ENCODE data around the gene SMYD3. TPM values are rescaled to one million over a fixed set of nuclear protein-coding genes. Genes with fewer than 3 reads are reported as not detected.

Gene SMYD3
- total RNA-seq, 1 experiment from 2014 or later, result 25.5 TPM

DNA sequence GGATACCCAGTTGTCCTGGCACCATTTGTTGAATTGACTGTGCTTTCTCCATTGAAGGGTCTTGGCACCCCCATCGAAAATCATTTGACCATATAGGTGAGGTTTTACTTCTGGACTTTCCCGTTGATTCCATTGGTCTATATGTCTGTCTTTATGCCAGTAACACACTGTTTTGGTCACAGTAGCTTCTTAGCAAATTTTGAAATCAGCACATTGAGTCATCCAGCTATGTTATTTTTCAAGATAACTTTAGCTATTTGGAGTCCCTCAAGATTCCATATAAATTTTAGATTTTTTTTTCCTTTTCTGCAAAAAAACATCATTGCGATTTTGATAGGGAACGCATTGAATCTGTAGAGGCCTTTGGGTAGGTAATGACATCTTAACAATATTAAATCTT, 235.6 kb downstream of the SMYD3 start:
- WGBS (ENCODE audit: extremely low coverage, insufficient read length, low lambda C conversion rate), result no CpG with 5 or more reads among the region's 4 CpGs
- no peaks in the 10 kb centered on the region for H3K79me1 ChIP-seq (ENCODE audit: insufficient read depth, low read depth, low read length, poor library complexity, severe bottlenecking)
- no peak overlapping the region for H4K8ac ChIP-seq (replicated peaks; ENCODE audit: insufficient read length, low read depth, low read length)
- Mint-ChIP-seq H3K4me1 (peaks cover 10 to 12% of the 10 kb centered on the region in 2 experiments), H3K9me3 (no peaks in the 10 kb centered on the region), H3K4me3 (no peak overlapping the region), H3K36me3 (ENCODE audit: insufficient read depth in 1 of 3, low read depth in 3 of 3) (no peaks in the 10 kb centered on the region), H3K27ac (no peak overlapping the region), H3K27me3 (ENCODE audit: low read depth) (no peaks in the 10 kb centered on the region)
- no peak overlapping the region for H3K4ac ChIP-seq (ENCODE audit: low read depth, low read length)
- no peaks in the 10 kb centered on the region for H3K23me2 ChIP-seq (ENCODE audit: insufficient read length, low read depth, low read length, poor library complexity, severe bottlenecking)
- TF ChIP-seq, protein P1, sequence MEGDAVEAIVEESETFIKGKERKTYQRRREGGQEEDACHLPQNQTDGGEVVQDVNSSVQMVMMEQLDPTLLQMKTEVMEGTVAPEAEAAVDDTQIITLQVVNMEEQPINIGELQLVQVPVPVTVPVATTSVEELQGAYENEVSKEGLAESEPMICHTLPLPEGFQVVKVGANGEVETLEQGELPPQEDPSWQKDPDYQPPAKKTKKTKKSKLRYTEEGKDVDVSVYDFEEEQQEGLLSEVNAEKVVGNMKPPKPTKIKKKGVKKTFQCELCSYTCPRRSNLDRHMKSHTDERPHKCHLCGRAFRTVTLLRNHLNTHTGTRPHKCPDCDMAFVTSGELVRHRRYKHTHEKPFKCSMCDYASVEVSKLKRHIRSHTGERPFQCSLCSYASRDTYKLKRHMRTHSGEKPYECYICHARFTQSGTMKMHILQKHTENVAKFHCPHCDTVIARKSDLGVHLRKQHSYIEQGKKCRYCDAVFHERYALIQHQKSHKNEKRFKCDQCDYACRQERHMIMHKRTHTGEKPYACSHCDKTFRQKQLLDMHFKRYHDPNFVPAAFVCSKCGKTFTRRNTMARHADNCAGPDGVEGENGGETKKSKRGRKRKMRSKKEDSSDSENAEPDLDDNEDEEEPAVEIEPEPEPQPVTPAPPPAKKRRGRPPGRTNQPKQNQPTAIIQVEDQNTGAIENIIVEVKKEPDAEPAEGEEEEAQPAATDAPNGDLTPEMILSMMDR (conservative IDR thresholded peaks at IDR 0.05), result no peak
- H2BK20ac ChIP-seq (ENCODE audit: low read depth, low read length, poor library complexity, severe bottlenecking), result no peak overlapping the region
- H3K27me3 ChIP-seq (ENCODE audit: insufficient read depth, low read length), result no peaks in the 10 kb centered on the region
- H3K23ac ChIP-seq (ENCODE audit: insufficient read length, low read depth, low read length), result no peak overlapping the region
- no peak overlapping the region for H3K4me2 ChIP-seq (ENCODE audit: insufficient read depth, insufficient read length, low read length)
- no peak overlapping the region for H2BK12ac ChIP-seq (ENCODE audit: insufficient read length, low read depth, low read length)
- no peak overlapping the region for H3T11ph ChIP-seq (ENCODE audit: low read length)
- no peaks in the 10 kb centered on the region for H4K20me1 ChIP-seq (ENCODE audit: control insufficient read depth, insufficient read depth, insufficient read length)
- H3K79me2 ChIP-seq (ENCODE audit: insufficient read depth, low read length), result no peaks in the 10 kb centered on the region; the same call in 1 of the 2 replicates
- H3K4me1 ChIP-seq (ENCODE audit: insufficient read depth, low read length), result no peaks in the 10 kb centered on the region; the same call in 1 of the 2 replicates
- H2AK5ac ChIP-seq (ENCODE audit: insufficient read length, low read length), result no peak overlapping the region
- H2BK120ac ChIP-seq (ENCODE audit: low read depth, low read length, poor library complexity, severe bottlenecking), result no peak overlapping the region
- H2BK15ac ChIP-seq (ENCODE audit: low read depth, low read length), result no peak overlapping the region
- no peak overlapping the region for H3K27ac ChIP-seq (ENCODE audit: insufficient read length, low read depth, low read length)
- H3K9ac ChIP-seq (ENCODE audit: extremely low read depth, insufficient read length, low read length), result no peak overlapping the region
- H2AFZ ChIP-seq (ENCODE audit: low read length), result no peak overlapping the region
- H3K14ac ChIP-seq (ENCODE audit: insufficient read depth, low read length), result no peak overlapping the region
- H3K18ac ChIP-seq (ENCODE audit: insufficient read length, low read depth, low read length), result no peak overlapping the region
- H3K56ac ChIP-seq (ENCODE audit: insufficient read length, low read depth, low read length), result no peak overlapping the region
- H2BK5ac ChIP-seq (ENCODE audit: insufficient read length, low read length), result no peak overlapping the region
- H4K91ac ChIP-seq (ENCODE audit: insufficient read length, low read depth, low read length), result no peak overlapping the region
- no peaks in the 10 kb centered on the region for H3K9me3 ChIP-seq (ENCODE audit: control insufficient read depth, low read depth, low read length)
- H4K5ac ChIP-seq (ENCODE audit: insufficient read length, low read depth, low read length), result no peak overlapping the region
- DNase-seq, result no peak

Measured in H9 (cell line).